A549 (cell line): ENCODE results near the gene ZBED1. TPM values are rescaled to one million over a fixed set of nuclear protein-coding genes. Genes with fewer than 3 reads are reported as not detected.

Experiments
- ATAC-seq, 2 experiments: fragments of 200-7000 bp in 1 of 2; fragments of >200 bp in 1 of 2; cut with Nextera tagmentation in 1 of 2; cut with Tn5 transposase in 1 of 2; 3 replicates each; pipeline versions ENCODE4 v1.8.0 to v1.9.1; 2018 to 2020; ENCODE audit warnings: mild to moderate bottlenecking in 1 of 2, moderate library complexity in 1 of 2
- CTCF ChIA-PET: fragments of 300-600 bp; sonication (Branson Sonifier 250); formaldehyde crosslinking; extraction: SDS; loops from one replicate; lab custom pipeline; 2021; ENCODE audit warnings: antibody characterized with exemption, inconsistent platforms; lab: Yijun Ruan, JAX
- POLR2A ChIA-PET: fragments of 350-600 bp; formaldehyde crosslinking; extraction: SDS; loops from one replicate; lab custom pipeline; 2021; ENCODE audit warnings: antibody characterized with exemption, inconsistent platforms; lab: Yijun Ruan, JAX
- DNase-seq, 2 experiments: peaks; one replicate each; pipeline versions ENCODE4 v3.0.0 to v3.0.0-alpha.2; 2011 to 2016; ENCODE audit warnings: low read depth in 1 of 2, low spot score in 1 of 2
- FAIRE-seq: peaks from 2 replicates; lab custom pipeline; 2011; peaks lifted over from hg19 to GRCh38; lab: Jason Lieb, UNC
- H3K27ac ChIP-seq, 2 experiments: fragments of >200 bp; sonication (Bioruptor Twin); formaldehyde crosslinking; 3 replicates each; pipeline ENCODE4 v1.5.1; 2016 to 2017
- H3K4me1 ChIP-seq: fragments of >200 bp; sonication (Bioruptor Twin); formaldehyde crosslinking; 3 replicates; pipeline ENCODE4 v1.6.1; 2016
- H3K4me2 ChIP-seq: fragments of >200 bp; sonication (Bioruptor Twin); formaldehyde crosslinking; 3 replicates; pipeline ENCODE4 v1.6.1; 2016
- H3K4me3 ChIP-seq: fragments of >200 bp; sonication (Bioruptor Twin); formaldehyde crosslinking; 3 replicates; pipeline ENCODE4 v1.5.1; 2016
- H3K9me3 ChIP-seq: fragments of >200 bp; sonication (Bioruptor Twin); formaldehyde crosslinking; 3 replicates; pipeline ENCODE4 v1.6.1; 2016
- BHLHE40 ChIP-seq: IDR thresholded peaks from 2 replicates; pipeline ENCODE4 v1.6.1; 2012; ENCODE audit warnings: low read depth, low read length, inconsistent platforms
- CBX2 ChIP-seq: fragments of 200-600 bp; sonication (generic); IDR thresholded peaks from 2 replicates; pipeline ENCODE4 v1.6.1; 2016; ENCODE audit warnings: low read depth, mild to moderate bottlenecking, borderline replicate concordance
- CEBPB ChIP-seq, 2 experiments: fragments of >200 bp in 1 of 2; sonication (Bioruptor Twin) in 1 of 2; formaldehyde crosslinking in 1 of 2; IDR thresholded peaks; 2 replicates each; pipeline ENCODE4 v1.6.1; 2012 to 2016
- FOSB ChIP-seq: fragments of 250-450 bp; sonication (Bioruptor Pico); IDR thresholded peaks from 2 replicates; pipeline ENCODE4 v1.5.0; 2020; ENCODE audit warnings: mild to moderate bottlenecking, moderate library complexity
- GATA3 ChIP-seq: IDR thresholded peaks from 2 replicates; pipeline ENCODE4 v1.6.1; 2012; ENCODE audit warnings: borderline replicate concordance
- HOXB5 ChIP-seq: fragments of 250-450 bp; sonication (Bioruptor Pico); IDR thresholded peaks from 2 replicates; pipeline ENCODE4 v1.5.0; 2020; ENCODE audit warnings: mild to moderate bottlenecking, moderate library complexity
- JUN ChIP-seq, 2 experiments: fragments of >200 bp; sonication (Bioruptor Twin); formaldehyde crosslinking; IDR thresholded peaks; 2 replicates in 1 of 2; 3 replicates in 1 of 2; pipeline ENCODE4 v1.6.1; 2016 to 2017
- JUNB ChIP-seq: fragments of >200 bp; sonication (Bioruptor Twin); formaldehyde crosslinking; IDR thresholded peaks from 2 replicates; pipeline ENCODE4 v1.6.1; 2016
- KDM1A ChIP-seq: fragments of 200-600 bp; sonication (generic); IDR thresholded peaks from 2 replicates; pipeline ENCODE4 v1.6.1; 2016; ENCODE audit warnings: low read depth, mild to moderate bottlenecking
- MAFK ChIP-seq: fragments of 450-650 bp; IDR thresholded peaks from 2 replicates; pipeline ENCODE4 v1.6.1; 2014; ENCODE audit not compliant: partially characterized antibody
- MAZ ChIP-seq: fragments of 150-350 bp; IDR thresholded peaks from 2 replicates; pipeline ENCODE4 v1.6.1; 2014; ENCODE audit warnings: antibody characterized with exemption, low read depth, low read length, borderline replicate concordance
- NFE2L2 ChIP-seq: fragments of 150-350 bp; conservative IDR thresholded peaks from 2 replicates; pipeline ENCODE4 v1.6.1; 2014; ENCODE audit warnings: low read length
- POLR2A ChIP-seq: IDR thresholded peaks from 2 replicates; pipeline ENCODE4 v1.6.1; 2012; ENCODE audit warnings: mild to moderate bottlenecking, low read length
- POLR2AphosphoS2 ChIP-seq: conservative IDR thresholded peaks from 2 replicates; pipeline ENCODE4 v1.6.1; 2012; ENCODE audit warnings: low read length, improper control_type of control experiment, inconsistent platforms
- RAD21 ChIP-seq, 2 experiments: fragments of >200 bp in 1 of 2; sonication (Bioruptor Twin) in 1 of 2; formaldehyde crosslinking in 1 of 2; IDR thresholded peaks in 1 of 2; conservative IDR thresholded peaks in 1 of 2; 2 replicates in 1 of 2; 3 replicates in 1 of 2; pipeline ENCODE4 v1.6.1; 2012 to 2018; ENCODE audit warnings: inconsistent platforms in 1 of 2
- RARB ChIP-seq: fragments of 250-450 bp; sonication (Bioruptor Pico); IDR thresholded peaks from 2 replicates; pipeline ENCODE4 v1.8.0; 2021; ENCODE audit warnings: mild to moderate bottlenecking, moderate library complexity
- RFX5 ChIP-seq: fragments of 450-650 bp; IDR thresholded peaks from 2 replicates; pipeline ENCODE4 v1.7.1; 2014; ENCODE audit warnings: antibody characterized with exemption, mild to moderate bottlenecking, moderate library complexity
- RNF2 ChIP-seq: fragments of 200-600 bp; sonication (generic); IDR thresholded peaks from 2 replicates; pipeline ENCODE4 v1.6.1; 2016; ENCODE audit warnings: low read depth, mild to moderate bottlenecking, antibody characterized with exemption, moderate library complexity, borderline replicate concordance
- SMC3 ChIP-seq: fragments of >200 bp; sonication (Bioruptor Twin); formaldehyde crosslinking; IDR thresholded peaks from 3 replicates; pipeline ENCODE4 v1.6.1; 2018; ENCODE audit warnings: inconsistent platforms
- SREBF2 ChIP-seq: fragments of 450-650 bp; IDR thresholded peaks from 2 replicates; pipeline ENCODE4 v1.6.1; 2014; ENCODE audit warnings: mild to moderate bottlenecking, moderate library complexity
- TP53 ChIP-seq: fragments of 250-450 bp; sonication (Bioruptor Pico); IDR thresholded peaks from 2 replicates; pipeline ENCODE4 v1.5.0; 2021; ENCODE audit warnings: mild to moderate bottlenecking, moderate library complexity
- ZFP36 ChIP-seq: fragments of 450-650 bp; IDR thresholded peaks from 2 replicates; pipeline ENCODE4 v1.6.1; 2014; ENCODE audit warnings: borderline replicate concordance; ENCODE audit not compliant: partially characterized antibody
- ZSCAN20 ChIP-seq: fragments of 250-450 bp; sonication (Bioruptor Pico); IDR thresholded peaks from 2 replicates; pipeline ENCODE4 v1.8.0; 2022; ENCODE audit warnings: mild to moderate bottlenecking, moderate library complexity
- WGBS: methylation state at CpG from one replicate; pipeline ENCODE4 v1.1.6; 2017; ENCODE audit errors: missing lambda C conversion rate; 5-methylcytosine and 5-hydroxymethylcytosine counted together
- polyA minus RNA-seq: library from RNA; depleted of rRNA, polyadenylated mRNA; stranded (reverse); fragments of >200 nt; gene quantifications from 2 replicates; pipeline ENCODE4 v1.2.3, GENCODE V29; 2011; rRNA and poly(A)+ RNA removed
- polyA plus RNA-seq, 4 experiments: library from polyadenylated mRNA; depleted of rRNA in 3 of 4; stranded (reverse); fragments of >200 nt; fragmentation: RNase III in 1 of 4; extraction: RNeasy Plus Mini Kit Qiagen cat#74134 plus additional on column Dnase treatment in 1 of 4; gene quantifications; 2 replicates in 3 of 4; 3 replicates in 1 of 4; pipeline ENCODE4 v1.2.3, GENCODE V29; 2011 to 2017
- TF ChIP-seq, protein P1 (sequence below): IDR thresholded peaks from 2 replicates; pipeline ENCODE4 v1.6.1; 2012; ENCODE audit warnings: low read depth, borderline replicate concordance
- TF ChIP-seq, protein P2 (sequence below): fragments of >200 bp; sonication (Bioruptor Twin); formaldehyde crosslinking; IDR thresholded peaks from 3 replicates; pipeline ENCODE4 v1.6.1; 2016
- TF ChIP-seq, protein P3 (sequence below): IDR thresholded peaks from 2 replicates; pipeline ENCODE4 v1.6.1; 2012
- TF ChIP-seq, protein P4 (sequence below): fragments of >200 bp; sonication (Bioruptor Twin); formaldehyde crosslinking; IDR thresholded peaks from 2 replicates; pipeline ENCODE4 v1.6.1; 2016
- TF ChIP-seq, protein P5 (sequence below): fragments of 150-350 bp; IDR thresholded peaks from 2 replicates; pipeline ENCODE4 v1.6.1; 2014; ENCODE audit warnings: low read depth, mild to moderate bottlenecking, low read length

Gene ZBED1
- polyA plus RNA-seq (2011; rRNA removed) (21.1 and 21.9 TPM in 2 replicates), polyA plus RNA-seq (2017; fragmentation: RNase III; extraction: RNeasy Plus Mini Kit Qiagen cat#74134 plus additional on column Dnase treatment) (17.0 to 19.7 TPM (median 18.9 TPM) in 3 replicates), polyA minus RNA-seq (19.4 and 25.5 TPM in 2 replicates)
- polyA plus RNA-seq (2012; cell fraction: cytosol; rRNA removed), result 25.2 and 37.3 TPM in 2 replicates
- 23.5 and 26.6 TPM in 2 replicates for polyA plus RNA-seq (2012; cell fraction: nucleus; rRNA removed)

DNA sequence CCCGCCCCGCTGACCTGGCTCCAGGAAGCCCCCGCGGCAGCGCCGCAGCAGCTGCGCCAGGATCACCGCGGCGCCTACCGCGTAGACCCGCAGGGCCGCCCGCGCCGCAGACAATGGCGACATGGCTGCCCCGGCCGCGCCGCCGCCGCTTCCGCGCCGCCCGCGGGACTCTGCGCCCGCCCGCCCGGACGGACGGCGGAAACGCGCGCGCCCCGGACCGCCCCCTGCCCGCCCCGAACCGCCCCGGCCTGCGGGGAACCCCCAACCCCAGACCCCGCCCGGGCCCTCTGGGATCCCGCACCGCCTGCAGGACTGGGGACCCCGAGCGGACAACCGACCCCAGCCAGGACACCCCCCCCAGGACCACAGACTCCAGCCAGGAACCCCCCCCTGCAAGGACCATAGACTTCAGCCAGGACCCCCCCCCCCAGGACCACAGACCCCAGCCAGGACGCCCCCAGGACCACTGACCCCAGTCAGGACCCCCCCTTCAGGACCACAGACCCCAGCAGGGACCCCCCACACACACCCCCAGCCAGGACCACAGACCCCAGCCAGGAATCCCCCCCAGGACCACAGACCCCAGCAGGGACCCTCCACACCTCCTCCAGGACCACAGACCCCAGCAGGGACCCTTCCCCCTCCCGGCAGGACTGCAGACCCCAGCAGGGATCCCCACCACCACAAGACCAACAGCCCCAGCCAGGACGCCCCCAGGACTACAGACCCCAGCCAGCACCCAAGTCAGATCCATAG, at the start of gene ZBED1, which contains the start of gene DHRSX:
TSS of gene ZBED1 (minus strand) at position 174 of the 756 bp plus-strand sequence. CDS start 10,257 bp downstream, outside the sequence.
TSS of gene DHRSX (minus strand) at position 174 of the 756 bp plus-strand sequence. CDS start at position 123, 51 bp downstream.
- H3K27ac ChIP-seq, result peak within 1 kb of the TSS; percentile 96 to 100
- 19% methylated on average over 6 of the region's 57 CpGs for WGBS
- TF ChIP-seq TP53 (CRISPR knock-in tag), result no peak
- TF ChIP-seq, protein P1, sequence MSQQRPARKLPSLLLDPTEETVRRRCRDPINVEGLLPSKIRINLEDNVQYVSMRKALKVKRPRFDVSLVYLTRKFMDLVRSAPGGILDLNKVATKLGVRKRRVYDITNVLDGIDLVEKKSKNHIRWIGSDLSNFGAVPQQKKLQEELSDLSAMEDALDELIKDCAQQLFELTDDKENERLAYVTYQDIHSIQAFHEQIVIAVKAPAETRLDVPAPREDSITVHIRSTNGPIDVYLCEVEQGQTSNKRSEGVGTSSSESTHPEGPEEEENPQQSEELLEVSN, result no peak
- peak; percentile 74 for TF ChIP-seq POLR2A
- no peak for TF ChIP-seq BHLHE40
- TF ChIP-seq, protein P2, sequence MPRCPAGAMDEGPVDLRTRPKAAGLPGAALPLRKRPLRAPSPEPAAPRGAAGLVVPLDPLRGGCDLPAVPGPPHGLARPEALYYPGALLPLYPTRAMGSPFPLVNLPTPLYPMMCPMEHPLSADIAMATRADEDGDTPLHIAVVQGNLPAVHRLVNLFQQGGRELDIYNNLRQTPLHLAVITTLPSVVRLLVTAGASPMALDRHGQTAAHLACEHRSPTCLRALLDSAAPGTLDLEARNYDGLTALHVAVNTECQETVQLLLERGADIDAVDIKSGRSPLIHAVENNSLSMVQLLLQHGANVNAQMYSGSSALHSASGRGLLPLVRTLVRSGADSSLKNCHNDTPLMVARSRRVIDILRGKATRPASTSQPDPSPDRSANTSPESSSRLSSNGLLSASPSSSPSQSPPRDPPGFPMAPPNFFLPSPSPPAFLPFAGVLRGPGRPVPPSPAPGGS, result peak; percentile 63; the same call in 2 of the 3 replicates
- no peak for TF ChIP-seq NFE2L2
- TF ChIP-seq KDM1A, result no peak
- TF ChIP-seq POLR2AphosphoS2, result no peak
- no peak for TF ChIP-seq RNF2
- TF ChIP-seq, protein P3, sequence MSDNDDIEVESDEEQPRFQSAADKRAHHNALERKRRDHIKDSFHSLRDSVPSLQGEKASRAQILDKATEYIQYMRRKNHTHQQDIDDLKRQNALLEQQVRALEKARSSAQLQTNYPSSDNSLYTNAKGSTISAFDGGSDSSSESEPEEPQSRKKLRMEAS, result no peak
- TF ChIP-seq JUNB, result no peak
- TF ChIP-seq GATA3, result no peak
- TF ChIP-seq JUN (IDR thresholded peaks at IDR 0.05), result peak in 1 of 2 experiments; percentile 89; a peak in 3 of 5 replicates
- TF ChIP-seq CBX2, result no peak
- TF ChIP-seq SREBF2, result no peak
- TF ChIP-seq FOSB (CRISPR knock-in tag), result no peak
- TF ChIP-seq, protein P4, sequence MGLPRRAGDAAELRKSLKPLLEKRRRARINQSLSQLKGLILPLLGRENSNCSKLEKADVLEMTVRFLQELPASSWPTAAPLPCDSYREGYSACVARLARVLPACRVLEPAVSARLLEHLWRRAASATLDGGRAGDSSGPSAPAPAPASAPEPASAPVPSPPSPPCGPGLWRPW, result no peak
- no peak for TF ChIP-seq RFX5
- no peak for TF ChIP-seq SMC3
- TF ChIP-seq HOXB5 (CRISPR knock-in tag), result no peak
- DNase-seq (peak; percentile 37 to 40), ATAC-seq (peak; percentile 43 to 63), FAIRE-seq (no peak)
- H3K4me2 ChIP-seq, result peak within 1 kb of the TSS; percentile 81
- H3K4me3 ChIP-seq, result peak within 1 kb of the TSS; percentile 85
- H3K9me3 ChIP-seq, result no peaks in the 10 kb centered on the region
- CTCF ChIA-PET, result no interaction called here
- POLR2A ChIA-PET, result no interaction called here
- H3K4me1 ChIP-seq, result peaks cover 45% of the 10 kb centered on the region

DNA sequence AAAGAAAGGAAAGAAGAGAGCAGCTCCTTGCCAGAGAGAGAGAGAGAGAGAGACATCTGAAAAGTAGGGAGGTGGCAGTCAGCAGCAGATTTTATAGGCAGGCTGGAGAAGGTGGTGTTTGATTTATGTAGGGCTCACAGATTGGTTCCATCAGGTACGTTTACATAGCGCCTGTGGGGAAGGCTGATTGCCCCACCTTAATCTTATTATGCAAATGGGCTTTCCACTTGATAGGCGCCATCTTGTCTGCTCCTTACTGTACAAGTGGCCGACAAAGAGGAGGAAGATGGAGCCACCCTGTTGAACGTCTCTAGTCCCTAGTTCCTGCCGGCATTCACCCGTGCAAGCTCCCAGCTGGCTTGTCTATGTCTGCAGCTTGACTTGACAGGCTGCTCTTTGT, 49.1 kb upstream of the ZBED1 start:
- Histone ChIP-seq H3K4me1 (peaks cover 19% of the 10 kb centered on the region), H3K27ac (no peak overlapping the region), H3K4me2 (no peak overlapping the region), H3K9me3 (peaks cover 16% of the 10 kb centered on the region; the same call in 1 of the 3 replicates), H3K4me3 (no peak overlapping the region)
- DNase-seq, result no peak
- 48% methylated on average over 7 of the region's 7 CpGs for WGBS
- no peak for ATAC-seq
- no peak for FAIRE-seq
- CTCF ChIA-PET, result no interaction called here
- POLR2A ChIA-PET, result no interaction called here
- TF ChIP-seq MAZ, result no peak
- TF ChIP-seq RAD21 (conservative IDR thresholded peaks at IDR 0.05 in 1 of 2, IDR thresholded peaks at IDR 0.05 in 1 of 2), result no peak
- TF ChIP-seq BHLHE40, result no peak
- TF ChIP-seq POLR2AphosphoS2, result no peak
- no peak for TF ChIP-seq RARB
- TF ChIP-seq, protein P5, sequence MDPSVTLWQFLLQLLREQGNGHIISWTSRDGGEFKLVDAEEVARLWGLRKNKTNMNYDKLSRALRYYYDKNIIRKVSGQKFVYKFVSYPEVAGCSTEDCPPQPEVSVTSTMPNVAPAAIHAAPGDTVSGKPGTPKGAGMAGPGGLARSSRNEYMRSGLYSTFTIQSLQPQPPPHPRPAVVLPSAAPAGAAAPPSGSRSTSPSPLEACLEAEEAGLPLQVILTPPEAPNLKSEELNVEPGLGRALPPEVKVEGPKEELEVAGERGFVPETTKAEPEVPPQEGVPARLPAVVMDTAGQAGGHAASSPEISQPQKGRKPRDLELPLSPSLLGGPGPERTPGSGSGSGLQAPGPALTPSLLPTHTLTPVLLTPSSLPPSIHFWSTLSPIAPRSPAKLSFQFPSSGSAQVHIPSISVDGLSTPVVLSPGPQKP, result no peak
- TF ChIP-seq GATA3, result no peak
- no peak for TF ChIP-seq ZFP36
- no peak for TF ChIP-seq RNF2
- TF ChIP-seq CEBPB (IDR thresholded peaks at IDR 0.05), result no peak
- TF ChIP-seq HOXB5 (CRISPR knock-in tag), result no peak
- no peak for TF ChIP-seq MAFK
- no peak for TF ChIP-seq ZSCAN20 (CRISPR knock-in tag)
